Natural killer cell (primary cell): ENCODE measurements around the gene CD47. TPM values are rescaled to one million over a fixed set of nuclear protein-coding genes. Genes with fewer than 3 reads are reported as not detected.

Experiments used
- ATAC-seq, 3 donors: fragments of 150-1000 bp in 2 of 3; fragments of 200-7000 bp in 1 of 3; cut with Tn5 transposase; 1 replicate in 1 of 3; 2 replicates in 2 of 3; pipeline ENCODE4 v1.10.0; 2021; ENCODE audit warnings: mild to moderate bottlenecking in 2 of 3, moderate library complexity in 2 of 3
- DNase-seq, 2 donors: peaks; one replicate each; pipeline versions ENCODE4 v3.0.0 to v3.0.0-alpha.2; 2013 to 2021; ENCODE audit warnings: mixed read lengths in 1 of 2
- H3K27ac ChIP-seq: one replicate; pipeline ENCODE4 v1.5.1; 2013; ENCODE audit warnings: mild to moderate bottlenecking, low read length
- H3K27me3 ChIP-seq: one replicate; pipeline ENCODE4 v1.6.1; 2013; ENCODE audit warnings: low read length; ENCODE audit not compliant: control insufficient read depth, insufficient read depth
- H3K36me3 ChIP-seq: one replicate; pipeline ENCODE4 v1.6.1; 2013; ENCODE audit warnings: low read length; ENCODE audit not compliant: control insufficient read depth, insufficient read depth
- H3K4me1 ChIP-seq: one replicate; pipeline ENCODE4 v1.6.1; 2013; ENCODE audit warnings: low read length; ENCODE audit not compliant: control insufficient read depth, insufficient read depth
- H3K4me3 ChIP-seq: one replicate; pipeline ENCODE4 v1.5.1; 2013; ENCODE audit warnings: low read length
- H3K9me3 ChIP-seq: one replicate; pipeline ENCODE4 v1.6.1; 2013; ENCODE audit warnings: low read length; ENCODE audit not compliant: control insufficient read depth, insufficient read depth
- H3K27ac Mint-ChIP-seq, 2 donors: one replicate each; pipeline ENCODE4 v1.8.0; 2022; ENCODE audit warnings: mild to moderate bottlenecking in 2 of 2, mixed read lengths in 2 of 2, moderate library complexity in 1 of 2
- H3K27me3 Mint-ChIP-seq, 2 donors: one replicate each; pipeline ENCODE4 v1.8.0; 2022; ENCODE audit warnings: low read depth in 2 of 2, mixed read lengths in 2 of 2
- H3K36me3 Mint-ChIP-seq: one replicate; pipeline ENCODE4 v1.8.0; 2022; ENCODE audit warnings: mixed read lengths
- H3K4me1 Mint-ChIP-seq, 2 donors: one replicate each; pipeline ENCODE4 v1.8.0; 2022; ENCODE audit warnings: mixed read lengths in 2 of 2
- H3K4me3 Mint-ChIP-seq: one replicate; pipeline ENCODE4 v1.8.0; 2022; ENCODE audit warnings: mild to moderate bottlenecking, moderate library complexity, mixed read lengths
- H3K9me3 Mint-ChIP-seq, 2 donors: one replicate each; pipeline ENCODE4 v1.8.0; 2022; ENCODE audit warnings: mixed read lengths in 2 of 2
- WGBS: methylation state at CpG from one replicate; pipeline ENCODE4 v1.1.7; 2013; ENCODE audit warnings: missing lambda C conversion rate; ENCODE audit not compliant: insufficient coverage; 5-methylcytosine and 5-hydroxymethylcytosine counted together
- intact Hi-C: fragments of 100-400 bp; cut with micrococcal nuclease; formaldehyde crosslinking; loops from one replicate; pipeline ENCODE4 v1.14.2; 2022
- total RNA-seq, 4 donors: library from RNA; stranded (reverse); fragments of 120-200 nt in 1 of 4; gene quantifications; one replicate each; pipeline versions ENCODE4 v1.2.3 to v1.2.4, GENCODE V29; 2013 to 2022
- TF ChIP-seq, protein P1 (sequence below): fragments of 200-600 bp; IDR thresholded peaks from one replicate; pipeline ENCODE4 v1.8.0; 2022; ENCODE audit warnings: antibody characterized with exemption

The CD47 gene
- total RNA-seq, 3 donors from 2014 or later (not counting 1 experiment from before 2014, with no cell fraction given), result 226 to 236 (median 233) TPM

DNA sequence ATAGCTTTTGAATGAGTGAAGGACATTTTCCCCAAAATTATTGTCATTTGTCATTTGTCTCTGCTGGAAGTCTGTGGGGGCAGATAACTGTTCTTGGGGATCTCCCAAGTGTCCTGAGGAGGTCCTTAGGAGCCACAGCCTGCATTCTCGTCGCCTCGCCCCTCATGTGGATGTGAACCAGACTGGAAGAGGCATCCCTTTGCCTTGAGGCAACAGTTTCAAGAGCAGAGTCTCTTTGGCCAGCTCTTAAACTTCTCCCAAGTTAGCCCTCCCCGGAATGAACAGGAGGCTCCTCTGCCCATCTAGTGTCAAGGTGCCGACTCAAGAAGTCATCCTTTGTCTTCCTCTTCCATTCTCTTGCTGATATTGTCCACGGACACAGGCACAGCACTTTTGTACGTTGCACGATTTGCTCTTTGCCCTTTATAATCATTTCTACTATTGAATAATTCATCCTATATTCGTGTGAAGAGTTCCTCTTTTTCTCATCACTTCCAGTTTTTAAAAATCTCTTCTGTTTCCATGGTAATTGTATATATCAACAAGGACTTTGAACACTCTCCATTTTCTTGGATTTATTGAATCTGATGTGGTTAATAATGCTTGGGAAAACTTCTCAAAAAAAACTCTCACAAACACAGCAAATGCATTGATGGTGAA is 40.8 kb upstream of the CD47 start:
- TF ChIP-seq, protein P1, sequence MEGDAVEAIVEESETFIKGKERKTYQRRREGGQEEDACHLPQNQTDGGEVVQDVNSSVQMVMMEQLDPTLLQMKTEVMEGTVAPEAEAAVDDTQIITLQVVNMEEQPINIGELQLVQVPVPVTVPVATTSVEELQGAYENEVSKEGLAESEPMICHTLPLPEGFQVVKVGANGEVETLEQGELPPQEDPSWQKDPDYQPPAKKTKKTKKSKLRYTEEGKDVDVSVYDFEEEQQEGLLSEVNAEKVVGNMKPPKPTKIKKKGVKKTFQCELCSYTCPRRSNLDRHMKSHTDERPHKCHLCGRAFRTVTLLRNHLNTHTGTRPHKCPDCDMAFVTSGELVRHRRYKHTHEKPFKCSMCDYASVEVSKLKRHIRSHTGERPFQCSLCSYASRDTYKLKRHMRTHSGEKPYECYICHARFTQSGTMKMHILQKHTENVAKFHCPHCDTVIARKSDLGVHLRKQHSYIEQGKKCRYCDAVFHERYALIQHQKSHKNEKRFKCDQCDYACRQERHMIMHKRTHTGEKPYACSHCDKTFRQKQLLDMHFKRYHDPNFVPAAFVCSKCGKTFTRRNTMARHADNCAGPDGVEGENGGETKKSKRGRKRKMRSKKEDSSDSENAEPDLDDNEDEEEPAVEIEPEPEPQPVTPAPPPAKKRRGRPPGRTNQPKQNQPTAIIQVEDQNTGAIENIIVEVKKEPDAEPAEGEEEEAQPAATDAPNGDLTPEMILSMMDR, result no peak
- Histone ChIP-seq H3K36me3 (no peaks in the 10 kb centered on the region), H3K27ac (peak overlapping the region; percentile 70), H3K27me3 (no peaks in the 10 kb centered on the region), H3K4me3 (no peak overlapping the region), H3K9me3 (peaks cover 4% of the 10 kb centered on the region), H3K4me1 (peaks cover 33% of the 10 kb centered on the region)
- 78% methylated on average over 8 of the region's 9 CpGs for WGBS
- no peak for ATAC-seq
- Mint-ChIP-seq H3K36me3 (peaks cover 8% of the 10 kb centered on the region), H3K4me3 (no peak overlapping the region), H3K27me3 (no peaks in the 10 kb centered on the region), H3K4me1 (peaks cover 48 to 49% of the 10 kb centered on the region in 2 donors), H3K9me3 (peaks cover 2 to 4% of the 10 kb centered on the region in 2 donors), H3K27ac (no peak overlapping the region)
- no peak for DNase-seq
- intact Hi-C loops, result no loop called here

DNA sequence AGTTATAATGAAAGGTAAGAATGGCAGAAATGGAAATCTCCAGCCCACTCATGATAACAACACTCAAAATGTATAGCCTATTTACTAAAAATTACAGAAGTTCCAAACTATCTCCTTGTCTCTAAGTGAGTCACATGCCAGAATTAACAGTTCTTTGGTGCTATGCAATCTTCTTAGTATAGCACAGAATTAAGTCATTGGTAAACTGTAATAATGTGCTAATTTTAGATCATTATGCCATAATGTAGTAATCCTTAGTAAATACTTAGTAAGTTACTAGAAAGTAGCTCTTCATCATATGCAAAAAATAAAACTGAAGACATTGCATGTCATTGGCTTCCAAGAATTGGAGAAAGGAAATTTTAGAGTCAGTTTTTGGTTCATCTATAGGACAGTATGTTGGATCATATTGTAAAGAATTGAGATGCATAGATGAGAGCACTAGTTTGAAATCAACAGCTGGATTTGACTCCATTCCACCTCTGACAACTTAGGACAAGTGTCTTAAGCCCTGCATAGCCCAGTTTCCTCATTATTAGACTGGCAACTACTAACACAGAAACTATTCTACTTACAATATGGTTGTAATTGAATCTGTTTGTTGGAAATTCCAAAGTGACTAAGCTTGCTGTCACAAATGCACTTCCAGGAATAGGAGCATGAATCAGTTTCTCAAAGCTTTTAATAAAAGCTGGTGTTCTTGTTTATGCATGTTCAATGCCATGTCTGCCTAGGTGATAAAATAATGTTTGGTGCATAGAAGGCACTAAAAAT is 40.1 kb upstream of the CD47 start:
- Mint-ChIP-seq H3K9me3 (peaks cover 2 to 4% of the 10 kb centered on the region in 2 donors), H3K36me3 (peaks cover 8% of the 10 kb centered on the region), H3K27me3 (no peaks in the 10 kb centered on the region), H3K27ac (no peak overlapping the region), H3K4me1 (peaks cover 55 to 56% of the 10 kb centered on the region in 2 donors), H3K4me3 (no peak overlapping the region)
- intact Hi-C loops, result no loop called here
- no peaks in the 10 kb centered on the region for H3K27me3 ChIP-seq
- peaks cover 4% of the 10 kb centered on the region for H3K9me3 ChIP-seq
- no peaks in the 10 kb centered on the region for H3K36me3 ChIP-seq
- ATAC-seq (no peak), DNase-seq (no peak)
- TF ChIP-seq, protein P1, result no peak
- H3K4me1 ChIP-seq, result peaks cover 40% of the 10 kb centered on the region
- H3K4me3 ChIP-seq, result no peak overlapping the region
- H3K27ac ChIP-seq, result peak overlapping the region; percentile 35

DNA sequence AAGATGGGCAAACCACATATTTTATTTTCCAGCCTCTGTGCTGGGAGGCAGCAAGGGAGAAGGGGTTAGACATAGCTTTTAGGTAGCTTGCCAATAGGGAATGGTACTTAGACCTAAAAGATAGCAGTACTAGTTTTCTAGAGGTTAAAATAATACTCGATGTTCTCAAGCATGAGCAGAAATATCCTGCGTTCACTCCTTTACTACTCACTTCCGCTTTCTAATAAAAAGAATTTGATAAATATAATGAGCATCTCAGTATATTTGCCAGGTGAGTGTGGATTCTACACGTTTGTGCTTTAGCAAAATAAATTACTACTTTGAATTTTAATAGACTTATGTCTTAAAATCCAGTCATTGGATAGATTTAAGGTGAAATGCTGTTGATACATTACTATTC is 39.4 kb upstream of the CD47 start:
- H3K9me3 ChIP-seq, result peaks cover 4% of the 10 kb centered on the region
- Mint-ChIP-seq H3K4me3 (no peak overlapping the region), H3K36me3 (peaks cover 8% of the 10 kb centered on the region), H3K9me3 (peaks cover 2 to 4% of the 10 kb centered on the region in 2 donors), H3K27ac (no peak overlapping the region), H3K4me1 (peaks cover 62% of the 10 kb centered on the region in 2 donors), H3K27me3 (no peaks in the 10 kb centered on the region)
- peaks cover 47% of the 10 kb centered on the region for H3K4me1 ChIP-seq
- ATAC-seq, result no peak
- no peak for DNase-seq
- TF ChIP-seq, protein P1, result no peak
- peak overlapping the region; percentile 51 for H3K27ac ChIP-seq
- no peaks in the 10 kb centered on the region for H3K36me3 ChIP-seq
- intact Hi-C loops, result no loop called here
- no peaks in the 10 kb centered on the region for H3K27me3 ChIP-seq
- no CpG with 5 or more reads among the region's 4 CpGs for WGBS
- H3K4me3 ChIP-seq, result no peak overlapping the region
